ENCODE measurements around the gene NHLH2.

Gene NHLH2

DNA sequence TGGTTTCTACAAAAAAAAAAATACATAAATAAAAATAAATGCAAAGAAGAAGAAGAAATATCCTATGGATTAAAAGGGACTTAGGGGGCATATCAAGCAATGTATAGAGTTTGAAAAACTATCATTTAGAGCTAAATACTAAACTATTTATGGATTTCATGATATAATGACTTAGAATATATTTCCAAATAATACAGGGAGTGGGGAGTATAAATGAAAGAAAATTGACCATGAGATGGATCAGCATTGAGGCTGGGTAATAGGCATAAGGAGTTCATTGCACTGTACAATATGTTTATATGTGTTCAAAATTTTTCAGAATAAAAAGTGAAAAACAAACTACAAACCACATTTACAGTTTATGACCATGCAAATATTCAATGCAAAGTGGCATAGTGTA is 18.8 kb downstream of the NHLH2 start:
- no peaks in the 10 kb centered on the region for H3K36me3 ChIP-seq
- H4K20me1 ChIP-seq, result no peaks in the 10 kb centered on the region
- H3K27me3 ChIP-seq, result no peaks in the 10 kb centered on the region
- TF ChIP-seq Cebpa-rat (IDR thresholded peaks at IDR 0.05), result no peak
- no peak overlapping the region for H3K4me3 ChIP-seq
- H3K9me3 ChIP-seq (replicated peaks in 1 of 11), result peaks cover 0 to 15% (median 3%) of the 10 kb centered on the region in 11 experiments; a peak in 8 of 22 replicates
- H3K4me2 ChIP-seq, result no peak overlapping the region
- no peak overlapping the region for H3K9ac ChIP-seq
- H3K27ac ChIP-seq, result no peak overlapping the region
- H3K4me1 ChIP-seq, result peaks cover 0 to 23% (median 4%) of the 10 kb centered on the region in 10 experiments; a peak in 11 of 20 replicates

DNA sequence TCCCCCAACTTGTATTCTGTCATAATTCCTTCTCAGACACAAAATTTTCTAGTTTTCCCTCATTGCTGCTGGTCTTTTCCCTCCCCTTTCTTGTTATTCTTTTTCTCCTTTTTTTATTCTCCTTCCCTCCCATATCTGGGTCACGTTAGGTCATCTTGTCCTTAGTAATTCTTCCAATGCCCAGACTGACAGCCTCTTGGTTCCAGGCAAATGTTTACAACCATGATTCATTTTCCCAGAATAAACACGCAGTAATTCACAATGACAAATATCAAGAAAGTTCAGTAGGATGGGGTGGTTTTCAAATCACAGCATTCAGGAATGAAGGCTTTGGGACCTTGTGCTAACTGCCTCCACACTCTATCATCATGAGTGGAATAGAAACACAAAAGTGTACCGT is 25.2 kb downstream of the NHLH2 start:
- 0 out of 22 replicates have a peak, but pooled peaks cover 0 to 7% (median 0%) of the 10 kb centered on the region in 11 experiments for H3K9me3 ChIP-seq (replicated peaks in 1 of 11)
- peaks cover 0 to 11% (median 0%) of the 10 kb centered on the region in 10 experiments; a peak in 5 of 20 replicates for H3K4me1 ChIP-seq
- no peak overlapping the region for H3K4me2 ChIP-seq
- H3K9ac ChIP-seq, result no peak overlapping the region
- H4K20me1 ChIP-seq, result no peaks in the 10 kb centered on the region
- H3K4me3 ChIP-seq, result no peak overlapping the region
- H3K27me3 ChIP-seq, result no peaks in the 10 kb centered on the region
- no peak for TF ChIP-seq Cebpa-rat (IDR thresholded peaks at IDR 0.05)
- no peaks in the 10 kb centered on the region for H3K36me3 ChIP-seq
- H3K27ac ChIP-seq, result no peak overlapping the region

DNA sequence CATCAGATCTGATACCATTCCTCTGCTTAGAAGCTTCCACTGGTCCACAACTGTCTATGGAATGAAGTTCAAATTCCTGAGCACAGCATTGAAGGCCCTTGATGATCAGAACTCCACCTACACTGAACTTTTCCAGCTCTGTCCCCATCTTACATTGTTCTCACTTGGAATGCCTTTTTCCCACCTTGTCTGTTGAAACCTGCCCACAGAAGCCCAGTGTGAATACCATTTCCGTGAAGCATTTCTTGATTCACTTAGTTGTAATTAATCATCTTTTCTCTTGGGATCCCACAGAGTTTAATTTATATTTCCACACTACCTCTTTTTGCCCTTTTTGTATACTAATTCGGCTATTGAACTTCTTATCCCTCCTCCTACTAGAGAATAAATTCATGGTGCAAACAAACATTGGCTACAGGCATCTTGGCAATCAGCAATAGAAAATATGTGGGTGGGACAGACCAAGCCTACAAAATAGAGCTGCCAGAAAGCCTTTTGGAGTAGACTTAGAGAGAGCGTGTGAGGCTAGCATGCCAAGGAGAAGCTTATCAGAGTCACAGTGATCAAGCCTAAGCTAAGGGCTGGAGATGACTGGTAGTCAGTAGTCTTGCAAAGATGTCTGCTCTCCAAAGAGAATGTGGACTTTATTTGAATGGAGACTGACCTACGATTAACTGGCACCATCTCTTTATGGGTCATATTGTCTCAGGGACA is 26.1 kb downstream of the NHLH2 start:
- Histone ChIP-seq H3K9ac (no peak overlapping the region), H3K36me3 (no peaks in the 10 kb centered on the region), H3K27me3 (no peaks in the 10 kb centered on the region), H3K27ac (no peak overlapping the region), H3K9me3 (replicated peaks in 1 of 11) (0 out of 22 replicates have a peak, but pooled peaks cover 0 to 7% (median 0%) of the 10 kb centered on the region in 11 experiments), H3K4me3 (no peak overlapping the region), H3K4me1 (peaks cover 0 to 16% (median under 1%) of the 10 kb centered on the region in 10 experiments; a peak in 9 of 20 replicates), H4K20me1 (no peaks in the 10 kb centered on the region), H3K4me2 (no peak overlapping the region)
- TF ChIP-seq Cebpa-rat (IDR thresholded peaks at IDR 0.05), result no peak

DNA sequence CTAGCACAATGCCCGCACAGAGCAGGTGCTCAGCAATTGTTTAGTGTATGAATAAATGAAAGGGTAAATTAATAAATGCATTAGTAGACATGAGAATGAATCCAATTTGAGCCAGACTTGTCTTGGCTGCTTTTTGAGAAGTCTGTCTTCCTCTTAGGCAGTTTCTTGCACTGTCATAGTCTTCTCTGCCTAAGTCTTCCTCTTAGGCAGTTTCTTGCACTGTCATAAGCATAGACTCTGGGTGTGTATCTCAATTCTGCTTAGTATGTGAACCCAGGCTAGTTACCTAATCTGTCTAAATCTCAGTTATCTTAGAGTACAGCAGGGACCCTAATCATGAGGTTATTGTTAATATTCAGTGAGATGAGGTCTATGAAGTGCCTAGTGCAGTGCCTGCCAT is 27.2 kb downstream of the NHLH2 start:
- H3K9me3 ChIP-seq (replicated peaks in 1 of 11), result no peaks in the 10 kb centered on the region
- H3K27ac ChIP-seq, result peak overlapping the region in 1 of 11 experiments; percentile 31; a peak in 1 of 22 replicates
- no peak overlapping the region for H3K4me3 ChIP-seq
- peak overlapping the region in 3 of 11 experiments; percentile 1 to 37 (median 26); a peak in 4 of 22 replicates for H3K4me2 ChIP-seq
- no peaks in the 10 kb centered on the region for H4K20me1 ChIP-seq
- TF ChIP-seq Cebpa-rat (IDR thresholded peaks at IDR 0.05), result no peak
- no peak overlapping the region for H3K9ac ChIP-seq
- peaks cover 0 to 27% (median 6%) of the 10 kb centered on the region in 10 experiments; a peak in 10 of 20 replicates for H3K4me1 ChIP-seq
- no peaks in the 10 kb centered on the region for H3K36me3 ChIP-seq
- no peaks in the 10 kb centered on the region for H3K27me3 ChIP-seq

DNA sequence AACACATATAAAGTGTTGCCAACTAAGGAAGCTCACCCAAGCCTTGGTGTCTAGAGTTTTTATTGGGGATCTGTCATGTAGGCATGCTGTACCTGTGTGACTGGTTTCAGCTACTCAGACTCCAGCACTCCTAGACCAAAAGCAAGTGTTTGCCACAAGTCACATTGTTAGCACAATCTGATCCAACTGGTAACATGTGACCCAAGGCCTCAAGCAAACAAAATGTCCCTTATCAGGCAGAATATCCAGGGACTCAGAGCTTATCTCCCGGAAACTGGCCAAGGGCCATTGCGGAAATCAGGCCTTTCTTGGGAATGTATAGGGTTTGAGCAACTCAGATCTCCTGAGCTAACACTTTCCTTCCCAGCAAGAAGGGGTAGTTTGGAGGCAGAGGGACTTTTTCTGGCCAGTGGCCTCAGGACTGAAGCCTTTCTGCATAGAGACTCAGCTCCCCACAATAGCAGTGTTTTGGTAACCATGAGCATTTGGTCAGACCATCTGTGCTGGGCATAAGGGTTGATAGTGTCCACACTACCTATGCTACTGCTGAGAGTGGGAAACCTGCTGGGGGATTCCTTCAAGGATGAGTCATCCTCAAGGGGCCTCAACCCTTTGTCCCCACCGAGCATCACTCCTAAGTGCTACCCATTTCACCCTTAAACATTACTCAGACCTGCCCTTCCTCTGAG is 29.6 kb downstream of the NHLH2 start:
- H3K4me1 ChIP-seq, result peaks cover 0 to 40% (median 6%) of the 10 kb centered on the region in 10 experiments; a peak in 10 of 20 replicates
- no peak for TF ChIP-seq Cebpa-rat (IDR thresholded peaks at IDR 0.05)
- H3K4me2 ChIP-seq, result no peak overlapping the region
- H3K36me3 ChIP-seq, result no peaks in the 10 kb centered on the region
- H3K27ac ChIP-seq, result no peak overlapping the region
- no peak overlapping the region for H3K9ac ChIP-seq
- no peaks in the 10 kb centered on the region for H4K20me1 ChIP-seq
- H3K4me3 ChIP-seq, result no peak overlapping the region
- no peaks in the 10 kb centered on the region for H3K9me3 ChIP-seq (replicated peaks in 1 of 11)
- H3K27me3 ChIP-seq, result no peaks in the 10 kb centered on the region

DNA sequence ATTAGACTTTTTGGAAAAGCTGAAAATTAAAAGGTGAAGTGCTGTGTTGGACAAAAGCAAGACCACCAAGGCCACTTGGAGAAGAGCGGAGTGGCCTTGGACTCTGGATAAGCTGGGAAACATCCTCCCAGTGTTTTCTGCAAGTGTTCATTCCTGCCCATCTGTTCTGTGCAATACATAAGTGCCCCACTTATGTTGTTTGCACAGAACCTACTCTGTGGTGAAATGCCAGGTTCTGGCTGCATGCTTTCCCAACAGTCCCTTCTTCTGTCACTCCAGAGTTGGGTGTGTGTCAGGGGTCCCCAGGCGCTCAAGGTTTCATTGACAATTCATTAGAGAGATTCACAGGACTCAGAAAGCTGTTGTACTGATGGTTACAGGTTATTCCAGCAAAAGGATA is 30.3 kb downstream of the NHLH2 start:
- no peaks in the 10 kb centered on the region for H4K20me1 ChIP-seq
- H3K9ac ChIP-seq, result no peak overlapping the region
- no peaks in the 10 kb centered on the region for H3K27me3 ChIP-seq
- TF ChIP-seq Cebpa-rat (IDR thresholded peaks at IDR 0.05), result no peak
- no peaks in the 10 kb centered on the region for H3K9me3 ChIP-seq (replicated peaks in 1 of 11)
- peaks cover 0 to 40% (median 6%) of the 10 kb centered on the region in 10 experiments; a peak in 10 of 20 replicates for H3K4me1 ChIP-seq
- H3K4me3 ChIP-seq, result no peak overlapping the region
- no peak overlapping the region for H3K4me2 ChIP-seq
- H3K27ac ChIP-seq, result no peak overlapping the region
- H3K36me3 ChIP-seq, result no peaks in the 10 kb centered on the region

DNA sequence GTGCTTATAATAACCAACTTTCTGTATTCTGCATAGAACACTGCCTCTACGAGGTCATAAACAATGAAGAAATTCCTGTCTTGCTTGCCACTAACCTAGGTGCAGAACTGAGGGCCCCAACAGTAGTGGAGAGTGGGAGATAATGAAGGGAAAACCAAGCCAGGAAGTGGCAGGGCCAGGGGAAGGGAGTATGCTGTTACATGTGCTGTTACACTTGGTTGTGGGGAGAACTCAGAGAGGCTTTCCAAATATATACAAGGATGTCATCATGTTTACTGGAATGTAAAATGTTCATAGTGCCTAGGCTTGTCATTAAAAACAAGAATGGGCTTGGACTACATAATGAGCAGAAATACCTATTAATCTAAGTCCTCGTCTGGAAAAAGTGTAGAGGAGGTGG is 31.1 kb downstream of the NHLH2 start:
- Histone ChIP-seq H3K9ac (no peak overlapping the region), H3K27ac (0 out of 22 replicates have a peak overlapping the region, but pooled peaks of 1 of the 11 experiments have one; percentile 15), H3K27me3 (no peaks in the 10 kb centered on the region), H3K9me3 (replicated peaks in 1 of 11) (no peaks in the 10 kb centered on the region), H3K4me2 (peak overlapping the region in 5 of 11 experiments; percentile 10 to 75 (median 57); a peak in 9 of 22 replicates), H3K36me3 (no peaks in the 10 kb centered on the region), H4K20me1 (no peaks in the 10 kb centered on the region), H3K4me1 (peaks cover 0 to 40% (median 6%) of the 10 kb centered on the region in 10 experiments; a peak in 10 of 20 replicates), H3K4me3 (no peak overlapping the region)
- TF ChIP-seq Cebpa-rat (IDR thresholded peaks at IDR 0.05), result no peak

DNA sequence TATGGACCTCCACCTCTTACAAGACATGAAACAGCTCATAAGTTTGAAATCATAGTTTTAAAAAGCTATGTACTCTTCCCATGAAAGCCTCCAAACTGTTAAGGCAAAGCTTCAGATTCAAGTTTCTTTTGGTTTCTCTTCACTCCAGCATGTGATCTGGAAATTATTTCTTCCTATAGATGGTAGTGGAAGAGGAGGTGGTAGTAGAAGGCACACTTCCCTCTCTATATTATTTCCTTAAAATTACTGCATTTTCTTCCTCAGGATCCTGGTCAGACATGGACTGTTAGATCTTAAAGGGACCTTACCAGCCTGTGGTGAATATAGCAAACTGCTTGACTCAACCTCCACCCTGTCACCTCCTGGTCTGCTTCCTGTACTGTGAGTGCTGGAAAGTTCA is 31.9 kb downstream of the NHLH2 start:
- H3K4me3 ChIP-seq, result no peak overlapping the region
- H4K20me1 ChIP-seq, result no peaks in the 10 kb centered on the region
- peak overlapping the region in 2 of 11 experiments; percentile 15 to 22; a peak in 1 of 22 replicates for H3K27ac ChIP-seq
- peaks cover 0 to 38% (median 6%) of the 10 kb centered on the region in 10 experiments; a peak in 10 of 20 replicates for H3K4me1 ChIP-seq
- peak overlapping the region in 5 of 11 experiments; percentile 10 to 75 (median 57); a peak in 9 of 22 replicates for H3K4me2 ChIP-seq
- H3K9ac ChIP-seq, result no peak overlapping the region
- H3K36me3 ChIP-seq, result no peaks in the 10 kb centered on the region
- no peak for TF ChIP-seq Cebpa-rat (IDR thresholded peaks at IDR 0.05)
- no peaks in the 10 kb centered on the region for H3K27me3 ChIP-seq
- H3K9me3 ChIP-seq (replicated peaks in 1 of 11), result no peaks in the 10 kb centered on the region

DNA sequence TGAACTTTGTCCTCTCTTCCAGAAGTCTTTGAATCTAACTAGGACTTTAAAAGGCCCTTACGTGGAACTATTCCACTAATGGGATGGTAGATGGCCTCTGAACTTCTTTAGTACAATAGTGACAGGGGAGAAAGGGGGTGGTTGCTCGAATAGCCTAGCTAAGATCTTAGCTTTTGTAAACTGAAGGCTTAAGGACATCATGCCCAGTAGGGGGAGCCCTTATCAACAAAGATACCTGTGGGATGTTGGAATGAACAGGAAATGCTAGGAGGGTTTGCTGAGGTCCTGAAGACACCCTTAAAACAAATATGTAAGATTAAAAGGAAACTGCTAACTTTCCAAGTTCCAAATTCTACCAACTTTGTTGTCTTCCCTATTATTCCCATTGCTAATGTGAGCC is 33.2 kb downstream of the NHLH2 start:
- H3K36me3 ChIP-seq, result no peaks in the 10 kb centered on the region

More for the DNA sequence above, 33.2 kb downstream of the NHLH2 start:
- peaks cover 0 to 29% (median 6%) of the 10 kb centered on the region in 10 experiments; a peak in 10 of 20 replicates for H3K4me1 ChIP-seq
- H3K9me3 ChIP-seq (replicated peaks in 1 of 11), result no peaks in the 10 kb centered on the region
- H3K27ac ChIP-seq, result no peak overlapping the region
- peak overlapping the region in 2 of 11 experiments; percentile 57 to 75; a peak in 2 of 22 replicates for H3K4me2 ChIP-seq
- no peaks in the 10 kb centered on the region for H3K27me3 ChIP-seq
- TF ChIP-seq Cebpa-rat (IDR thresholded peaks at IDR 0.05), result no peak
- no peaks in the 10 kb centered on the region for H4K20me1 ChIP-seq
- no peak overlapping the region for H3K4me3 ChIP-seq
- no peak overlapping the region for H3K9ac ChIP-seq
